H9 (cell line): ENCODE data around the gene GYS1. TPM values are rescaled to one million over a fixed set of nuclear protein-coding genes. Genes with fewer than 3 reads are reported as not detected.

Experiments used
- DNase-seq: peaks from one replicate; pipeline ENCODE4 v3.0.0-alpha.2; 2017
- H2AFZ ChIP-seq: one replicate; pipeline ENCODE4 v1.6.1; 2013; ENCODE audit warnings: mild to moderate bottlenecking, low read length, control low read depth, moderate library complexity
- H2AK5ac ChIP-seq: 2 replicates; pipeline ENCODE4 v1.6.1; 2013; ENCODE audit warnings: low read length, control low read depth, mixed read lengths; ENCODE audit not compliant: insufficient read length
- H2BK120ac ChIP-seq: one replicate; pipeline ENCODE4 v1.6.1; 2013; ENCODE audit warnings: low read depth, mild to moderate bottlenecking, low read length, control low read depth, inconsistent platforms; ENCODE audit not compliant: poor library complexity, severe bottlenecking
- H2BK12ac ChIP-seq: 2 replicates; pipeline ENCODE4 v1.6.1; 2013; ENCODE audit warnings: low read length, control low read depth, mixed read lengths, low read depth; ENCODE audit not compliant: insufficient read length
- H2BK15ac ChIP-seq: 2 replicates; pipeline ENCODE4 v1.6.1; 2013; ENCODE audit warnings: low read depth, low read length, control low read depth
- H2BK20ac ChIP-seq: one replicate; pipeline ENCODE4 v1.6.1; 2013; ENCODE audit warnings: low read depth, mild to moderate bottlenecking, low read length, control low read depth, inconsistent platforms; ENCODE audit not compliant: poor library complexity, severe bottlenecking
- H2BK5ac ChIP-seq: 2 replicates; pipeline ENCODE4 v1.6.1; 2013; ENCODE audit warnings: low read length, control low read depth, mixed read lengths; ENCODE audit not compliant: insufficient read length
- H3K14ac ChIP-seq: 2 replicates; pipeline ENCODE4 v1.6.1; 2013; ENCODE audit warnings: low read length, control low read depth; ENCODE audit not compliant: insufficient read depth
- H3K18ac ChIP-seq: 2 replicates; pipeline ENCODE4 v1.6.1; 2013; ENCODE audit warnings: low read depth, mild to moderate bottlenecking, mixed read lengths, low read length, control low read depth; ENCODE audit not compliant: insufficient read length
- H3K23ac ChIP-seq: 2 replicates; pipeline ENCODE4 v1.6.1; 2013; ENCODE audit warnings: low read length, control low read depth, mixed read lengths, low read depth; ENCODE audit not compliant: insufficient read length
- H3K23me2 ChIP-seq: 2 replicates; pipeline ENCODE4 v1.6.1; 2013; ENCODE audit warnings: low read depth, mild to moderate bottlenecking, mixed read lengths, low read length, control low read depth; ENCODE audit not compliant: insufficient read length, poor library complexity, severe bottlenecking
- H3K27ac ChIP-seq: 2 replicates; pipeline ENCODE4 v1.5.1; 2013; ENCODE audit warnings: low read length, control low read depth, mixed read lengths, low read depth; ENCODE audit not compliant: insufficient read length
- H3K27me3 ChIP-seq: 2 replicates; pipeline ENCODE4 v1.6.1; 2013; ENCODE audit warnings: low read length, control low read depth, inconsistent platforms; ENCODE audit not compliant: insufficient read depth
- H3K4ac ChIP-seq: 2 replicates; pipeline ENCODE4 v1.6.1; 2013; ENCODE audit warnings: low read depth, mild to moderate bottlenecking, control low read depth, inconsistent platforms, low read length, moderate library complexity
- H3K4me1 ChIP-seq: 2 replicates; pipeline ENCODE4 v1.6.1; 2013; ENCODE audit warnings: low read length, control low read depth, inconsistent platforms; ENCODE audit not compliant: insufficient read depth
- H3K4me2 ChIP-seq: 2 replicates; pipeline ENCODE4 v1.6.1; 2013; ENCODE audit warnings: low read length, control low read depth, mixed read lengths; ENCODE audit not compliant: insufficient read length, insufficient read depth
- H3K56ac ChIP-seq: 2 replicates; pipeline ENCODE4 v1.6.1; 2013; ENCODE audit warnings: low read depth, mild to moderate bottlenecking, mixed read lengths, low read length, control low read depth; ENCODE audit not compliant: insufficient read length
- H3K79me1 ChIP-seq: 2 replicates; pipeline ENCODE4 v1.6.1; 2013; ENCODE audit warnings: low read depth, mild to moderate bottlenecking, moderate library complexity, low read length, control low read depth, inconsistent platforms; ENCODE audit not compliant: insufficient read depth, poor library complexity, severe bottlenecking
- H3K79me2 ChIP-seq: 2 replicates; pipeline ENCODE4 v1.6.1; 2013; ENCODE audit warnings: low read length, control low read depth, inconsistent platforms; ENCODE audit not compliant: insufficient read depth
- H3K9ac ChIP-seq: 2 replicates; pipeline ENCODE4 v1.6.1; 2013; ENCODE audit warnings: low read length, control low read depth, mixed read lengths; ENCODE audit not compliant: insufficient read length; ENCODE audit errors: extremely low read depth
- H3K9me3 ChIP-seq: one replicate; pipeline ENCODE4 v1.6.1; 2013; ENCODE audit warnings: low read depth, low read length, inconsistent platforms; ENCODE audit not compliant: control insufficient read depth
- H3T11ph ChIP-seq: one replicate; pipeline ENCODE4 v1.6.1; 2013; ENCODE audit warnings: mild to moderate bottlenecking, low read length, control low read depth, inconsistent platforms
- H4K20me1 ChIP-seq: one replicate; pipeline ENCODE4 v1.6.1; 2013; ENCODE audit not compliant: control insufficient read depth, insufficient read length, insufficient read depth
- H4K5ac ChIP-seq: 2 replicates; pipeline ENCODE4 v1.6.1; 2013; ENCODE audit warnings: low read depth, mild to moderate bottlenecking, mixed read lengths, low read length, control low read depth; ENCODE audit not compliant: insufficient read length
- H4K8ac ChIP-seq: replicated peaks from 2 replicates; pipeline ENCODE4 v1.6.1; 2013; ENCODE audit warnings: low read length, control low read depth, mixed read lengths, low read depth; ENCODE audit not compliant: insufficient read length
- H4K91ac ChIP-seq: 2 replicates; pipeline ENCODE4 v1.6.1; 2013; ENCODE audit warnings: low read depth, mild to moderate bottlenecking, moderate library complexity, mixed read lengths, low read length, control low read depth; ENCODE audit not compliant: insufficient read length
- H3K27ac Mint-ChIP-seq, 3 experiments: 2 replicates in 2 of 3; 3 replicates in 1 of 3; pipeline ENCODE4 v1.8.0; 2020 to 2021; ENCODE audit warnings: mixed read lengths in 3 of 3, mild to moderate bottlenecking in 1 of 3, moderate library complexity in 1 of 3
- H3K27me3 Mint-ChIP-seq: 2 replicates; pipeline ENCODE4 v1.8.0; 2021; ENCODE audit warnings: low read depth, mild to moderate bottlenecking, moderate library complexity, mixed read lengths
- H3K36me3 Mint-ChIP-seq, 3 experiments: 2 replicates in 2 of 3; 3 replicates in 1 of 3; pipeline ENCODE4 v1.8.0; 2020 to 2021; ENCODE audit warnings: low read depth in 3 of 3, mixed read lengths in 3 of 3; ENCODE audit not compliant: insufficient read depth in 1 of 3
- H3K4me1 Mint-ChIP-seq, 2 experiments: 2 replicates each; pipeline ENCODE4 v1.8.0; 2020; ENCODE audit warnings: mixed read lengths in 2 of 2
- H3K4me3 Mint-ChIP-seq, 2 experiments: 2 replicates in 1 of 2; 3 replicates in 1 of 2; pipeline ENCODE4 v1.8.0; 2020 to 2021; ENCODE audit warnings: mild to moderate bottlenecking in 2 of 2, mixed read lengths in 2 of 2, moderate library complexity in 1 of 2
- H3K9me3 Mint-ChIP-seq, 2 experiments: 2 replicates in 1 of 2; 3 replicates in 1 of 2; pipeline ENCODE4 v1.8.0; 2020; ENCODE audit warnings: mild to moderate bottlenecking in 2 of 2, mixed read lengths in 2 of 2, moderate library complexity in 1 of 2
- WGBS: extraction: QIAGEN DNeasy Blood & Tissue Kit; methylation state at CpG from one replicate; pipeline ENCODE4 v1.1.7; 2013; ENCODE audit warnings: missing lambda C conversion rate, low lambda C conversion rate, mixed read lengths; ENCODE audit not compliant: insufficient read length; ENCODE audit errors: extremely low coverage; 5-methylcytosine and 5-hydroxymethylcytosine counted together
- total RNA-seq: library from RNA; stranded (reverse); gene quantifications from 2 replicates; pipeline ENCODE4 v1.2.1, GENCODE V29; 2021
- TF ChIP-seq, protein P1 (sequence below): fragments of 200-600 bp; sonication (generic); conservative IDR thresholded peaks from 3 replicates; pipeline ENCODE4 v1.8.0; 2021; ENCODE audit warnings: antibody characterized with exemption, mild to moderate bottlenecking

Gene GYS1
- total RNA-seq, 1 experiment from 2014 or later, result 44.3 TPM

DNA sequence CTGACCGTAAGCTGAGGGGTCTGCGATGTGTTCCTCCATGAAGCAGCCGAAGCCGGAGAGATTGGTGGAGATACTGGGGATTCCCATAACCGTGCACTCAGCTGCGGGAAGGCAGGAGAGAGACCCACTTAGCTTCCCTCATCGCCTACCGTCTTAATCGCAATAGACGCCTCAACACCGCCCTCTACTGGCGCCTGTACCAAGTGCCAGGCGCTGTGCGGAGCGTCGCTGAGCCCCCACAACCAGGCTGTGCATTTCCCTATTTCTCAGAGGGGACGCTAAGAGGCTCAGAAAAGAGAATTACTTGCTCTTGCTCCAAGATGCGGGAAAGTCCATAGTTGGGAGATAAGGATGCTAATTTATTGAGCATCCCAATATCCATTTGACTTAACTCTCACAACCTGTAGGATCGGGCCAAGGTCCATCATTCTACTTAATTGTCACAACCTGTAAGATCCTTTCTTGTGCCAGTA, 22.1 kb downstream of the GYS1 start:
- no peak overlapping the region for H3K4ac ChIP-seq

More for the DNA sequence above, 22.1 kb downstream of the GYS1 start:
- Histone ChIP-seq H2AFZ (no peak overlapping the region), H3T11ph (no peak overlapping the region), H3K56ac (no peak overlapping the region), H4K5ac (no peak overlapping the region), H3K9me3 (no peaks in the 10 kb centered on the region), H3K4me2 (no peak overlapping the region), H3K4me1 (no peaks in the 10 kb centered on the region), H3K9ac (no peak overlapping the region), H2BK12ac (no peak overlapping the region), H3K27me3 (no peaks in the 10 kb centered on the region), H2BK120ac (no peak overlapping the region), H3K79me2 (no peaks in the 10 kb centered on the region), H4K91ac (no peak overlapping the region), H4K20me1 (peaks cover under 1% of the 10 kb centered on the region), H3K23me2 (peaks cover 4% of the 10 kb centered on the region), H2BK20ac (no peak overlapping the region), H4K8ac (no peak overlapping the region), H3K14ac (no peak overlapping the region), H2BK15ac (no peak overlapping the region), H2AK5ac (no peak overlapping the region), H3K18ac (no peak overlapping the region), H2BK5ac (no peak overlapping the region), H3K27ac (no peak overlapping the region), H3K23ac (no peak overlapping the region), H3K79me1 (no peaks in the 10 kb centered on the region)
- Mint-ChIP-seq H3K4me1 (peaks cover 10 to 28% of the 10 kb centered on the region in 2 experiments), H3K27ac (no peak overlapping the region), H3K4me3 (peak overlapping the region in 1 of 2 experiments; percentile 40; a peak in 1 of 5 replicates), H3K27me3 (no peaks in the 10 kb centered on the region), H3K36me3 (peaks cover 35 to 62% (median 57%) of the 10 kb centered on the region in 3 experiments; a peak in 6 of 7 replicates), H3K9me3 (no peaks in the 10 kb centered on the region)
- peak; percentile 88 for DNase-seq
- WGBS, result no CpG with 5 or more reads among the region's 19 CpGs
- TF ChIP-seq, protein P1, sequence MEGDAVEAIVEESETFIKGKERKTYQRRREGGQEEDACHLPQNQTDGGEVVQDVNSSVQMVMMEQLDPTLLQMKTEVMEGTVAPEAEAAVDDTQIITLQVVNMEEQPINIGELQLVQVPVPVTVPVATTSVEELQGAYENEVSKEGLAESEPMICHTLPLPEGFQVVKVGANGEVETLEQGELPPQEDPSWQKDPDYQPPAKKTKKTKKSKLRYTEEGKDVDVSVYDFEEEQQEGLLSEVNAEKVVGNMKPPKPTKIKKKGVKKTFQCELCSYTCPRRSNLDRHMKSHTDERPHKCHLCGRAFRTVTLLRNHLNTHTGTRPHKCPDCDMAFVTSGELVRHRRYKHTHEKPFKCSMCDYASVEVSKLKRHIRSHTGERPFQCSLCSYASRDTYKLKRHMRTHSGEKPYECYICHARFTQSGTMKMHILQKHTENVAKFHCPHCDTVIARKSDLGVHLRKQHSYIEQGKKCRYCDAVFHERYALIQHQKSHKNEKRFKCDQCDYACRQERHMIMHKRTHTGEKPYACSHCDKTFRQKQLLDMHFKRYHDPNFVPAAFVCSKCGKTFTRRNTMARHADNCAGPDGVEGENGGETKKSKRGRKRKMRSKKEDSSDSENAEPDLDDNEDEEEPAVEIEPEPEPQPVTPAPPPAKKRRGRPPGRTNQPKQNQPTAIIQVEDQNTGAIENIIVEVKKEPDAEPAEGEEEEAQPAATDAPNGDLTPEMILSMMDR, result peak; percentile 96
